NT2/D1 (cell line): Measurements from ENCODE around the gene ARAP3.

Experiments used
- DNase-seq: peaks from one replicate; pipeline ENCODE4 v3.0.0-alpha.2; 2011; ENCODE audit warnings: low read depth, low spot score
- H3K27me3 ChIP-seq: 2 replicates; pipeline ENCODE4 v1.6.0; 2011; ENCODE audit warnings: mild to moderate bottlenecking; ENCODE audit not compliant: insufficient read length, insufficient read depth
- H3K36me3 ChIP-seq: 2 replicates; pipeline ENCODE4 v1.6.1; 2011; ENCODE audit warnings: mild to moderate bottlenecking, low read length, mixed read lengths; ENCODE audit not compliant: insufficient read depth, insufficient read length
- H3K4me1 ChIP-seq: 2 replicates; pipeline ENCODE4 v1.5.1; 2011; ENCODE audit not compliant: insufficient read depth, insufficient read length
- H3K4me3 ChIP-seq: 2 replicates; pipeline ENCODE4 v1.5.1; 2011; ENCODE audit warnings: low read depth; ENCODE audit not compliant: insufficient read length
- H3K9ac ChIP-seq: 2 replicates; pipeline ENCODE4 v1.6.0; 2011; ENCODE audit warnings: low read depth; ENCODE audit not compliant: insufficient read length
- H3K9me3 ChIP-seq: 2 replicates; pipeline ENCODE4 v1.5.1; 2011; ENCODE audit warnings: mild to moderate bottlenecking, low read length; ENCODE audit not compliant: insufficient read depth
- SUZ12 ChIP-seq: IDR thresholded peaks from 2 replicates; pipeline ENCODE4 v1.6.1; 2011; ENCODE audit not compliant: insufficient read length, insufficient read depth; ENCODE audit errors: extremely low read depth
- YY1 ChIP-seq: IDR thresholded peaks from 2 replicates; pipeline ENCODE4 v1.6.1; 2011; ENCODE audit not compliant: insufficient read length, insufficient read depth
- ZNF274 ChIP-seq: IDR thresholded peaks from 2 replicates; pipeline ENCODE4 v1.6.1; 2011; ENCODE audit warnings: mild to moderate bottlenecking, low read depth, low read length

The ARAP3 gene

DNA sequence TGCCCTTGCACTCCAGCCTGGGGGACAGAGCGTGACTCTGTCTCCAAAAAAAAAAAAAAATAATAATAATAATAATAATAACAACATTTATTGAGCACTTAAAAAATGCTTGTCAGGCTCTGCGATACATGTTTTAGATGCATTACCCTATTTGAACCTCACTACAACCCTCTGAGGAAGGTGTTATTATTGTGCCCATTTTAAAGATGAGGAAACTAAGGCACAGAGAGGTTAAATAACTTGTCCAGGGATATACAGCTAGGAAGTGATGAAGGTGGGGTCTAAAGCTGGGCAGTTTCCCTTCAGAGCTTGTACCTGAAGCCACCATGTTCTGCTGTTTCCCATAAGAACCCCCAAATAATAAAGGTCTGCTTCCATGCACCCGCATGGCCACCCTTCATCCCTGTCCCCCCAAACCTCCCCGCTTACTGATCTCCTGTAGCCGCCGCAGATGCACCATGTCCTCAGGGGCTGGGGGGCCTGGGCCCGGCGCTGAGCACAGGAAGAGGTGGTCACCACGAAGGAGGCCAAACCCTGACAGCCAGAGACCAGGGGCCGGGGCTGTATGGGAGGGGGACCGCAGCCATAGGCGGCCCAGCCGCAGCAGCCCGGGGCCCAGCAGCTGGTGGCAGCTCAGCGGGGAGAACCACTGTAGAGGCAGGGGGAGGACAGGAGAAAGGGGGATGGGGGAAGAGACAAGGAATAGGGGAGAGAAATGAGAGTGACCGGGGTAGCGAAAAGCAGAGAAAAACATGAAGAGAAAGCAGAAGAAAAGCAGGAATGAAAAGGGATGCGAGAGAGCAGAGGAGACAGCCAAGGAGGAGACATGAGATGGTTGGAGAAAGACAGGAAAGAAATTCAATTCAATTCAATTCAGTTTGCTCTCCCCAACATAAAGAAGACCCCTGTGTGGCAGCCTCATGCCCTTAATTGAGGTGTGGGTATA lies 15.8 kb downstream of the ARAP3 start:
- no peaks in the 10 kb centered on the region for H3K9me3 ChIP-seq
- no peak overlapping the region for H3K9ac ChIP-seq
- TF ChIP-seq YY1: no peak
- TF ChIP-seq ZNF274: no peak
- TF ChIP-seq SUZ12: no peak
- H3K36me3 ChIP-seq: peaks cover 50% of the 10 kb centered on the region
- H3K4me1 ChIP-seq: peaks cover 3% of the 10 kb centered on the region
- no peak overlapping the region for H3K4me3 ChIP-seq
- no peak for DNase-seq
- no peaks in the 10 kb centered on the region for H3K27me3 ChIP-seq

DNA sequence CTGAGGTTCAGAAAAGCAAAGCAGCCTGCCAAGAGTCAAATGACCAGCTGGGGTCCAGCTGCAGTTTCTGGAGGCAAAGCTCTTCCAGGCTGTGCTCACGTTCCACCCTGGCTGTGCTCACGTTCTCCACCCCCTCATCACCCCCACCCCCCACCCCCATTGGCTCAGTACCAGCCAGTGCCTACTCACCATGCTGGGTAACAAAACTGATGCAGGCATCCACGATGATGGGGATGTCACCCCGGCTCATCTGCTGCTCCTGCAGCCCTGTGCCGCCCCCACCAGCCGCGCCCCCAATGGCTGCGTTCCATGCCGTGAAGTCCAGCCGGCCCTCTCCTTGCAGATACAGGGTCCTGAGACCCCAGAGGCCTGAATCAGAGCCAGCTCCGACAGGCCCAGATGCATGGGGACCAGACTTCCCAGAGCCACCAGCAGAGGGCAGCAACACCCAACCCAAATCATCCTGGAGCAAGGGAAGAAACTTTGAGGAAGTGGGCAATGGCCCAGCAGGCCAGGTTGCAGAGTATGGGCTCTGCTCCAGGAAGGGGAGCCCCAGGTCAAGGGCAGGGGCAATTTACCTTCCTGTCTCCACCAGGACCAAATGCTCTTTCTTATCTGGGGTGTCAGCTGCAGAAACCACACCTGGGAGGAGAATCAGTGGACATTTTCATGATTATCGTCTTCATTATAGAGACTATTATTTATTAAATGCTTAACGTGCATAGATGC lies 17.1 kb downstream of the ARAP3 start:
- TF ChIP-seq YY1: no peak
- no peak for TF ChIP-seq SUZ12
- TF ChIP-seq ZNF274: no peak
- Histone ChIP-seq H3K4me3 (no peak overlapping the region), H3K9ac (no peak overlapping the region), H3K9me3 (no peaks in the 10 kb centered on the region), H3K4me1 (no peaks in the 10 kb centered on the region), H3K36me3 (peaks cover 37% of the 10 kb centered on the region), H3K27me3 (no peaks in the 10 kb centered on the region)
- DNase-seq: no peak

DNA sequence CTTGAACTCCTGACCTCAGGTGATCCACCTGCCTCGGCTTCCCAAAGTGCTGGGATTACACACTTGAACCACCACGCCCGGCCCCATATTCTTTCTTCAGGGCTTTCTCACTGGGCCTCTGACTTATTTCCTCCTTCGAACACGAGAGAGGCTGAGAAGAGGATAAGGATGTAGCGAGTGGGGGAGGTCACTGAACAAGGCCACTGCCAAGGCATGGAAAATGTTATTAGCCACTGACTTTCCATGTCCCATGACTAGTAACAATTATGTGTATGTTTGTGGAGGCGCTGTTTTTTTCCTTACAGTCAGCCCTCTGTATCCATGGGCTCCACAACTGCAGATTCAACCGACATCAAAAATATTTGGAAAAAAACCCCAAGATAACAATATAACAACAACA lies 18.5 kb downstream of the ARAP3 start:
- no peak for TF ChIP-seq ZNF274
- no peak for TF ChIP-seq YY1
- no peak for TF ChIP-seq SUZ12
- Histone ChIP-seq H3K4me1 (no peaks in the 10 kb centered on the region), H3K27me3 (no peaks in the 10 kb centered on the region), H3K36me3 (peaks cover 27% of the 10 kb centered on the region), H3K9me3 (no peaks in the 10 kb centered on the region), H3K4me3 (no peak overlapping the region), H3K9ac (no peak overlapping the region)
- no peak for DNase-seq

DNA sequence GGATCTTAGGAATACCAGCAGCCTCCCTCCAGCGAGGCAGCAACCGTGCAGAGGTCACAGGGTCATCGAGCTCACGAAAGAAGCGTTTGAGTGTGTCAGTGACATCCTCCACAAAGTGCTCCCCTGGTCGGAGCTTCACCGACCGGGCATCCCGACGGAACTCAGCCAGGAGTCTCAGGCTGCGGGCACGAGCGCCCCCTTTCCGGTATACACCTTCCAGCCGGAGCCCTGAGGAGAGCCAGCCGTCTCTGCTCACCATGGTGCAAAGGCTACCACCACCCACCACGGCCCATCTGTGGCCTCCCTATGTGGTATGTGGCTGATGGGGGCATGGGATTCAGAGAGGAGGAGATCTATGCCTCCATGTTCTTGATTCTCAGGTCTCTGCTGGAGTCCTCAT lies 20.0 kb downstream of the ARAP3 start:
- H3K36me3 ChIP-seq: peaks cover 28% of the 10 kb centered on the region
- H3K4me3 ChIP-seq: no peak overlapping the region
- no peak for DNase-seq
- TF ChIP-seq ZNF274 (no peak), YY1 (no peak), SUZ12 (no peak)
- H3K9ac ChIP-seq: no peak overlapping the region
- H3K27me3 ChIP-seq: no peaks in the 10 kb centered on the region
- no peaks in the 10 kb centered on the region for H3K4me1 ChIP-seq
- H3K9me3 ChIP-seq: no peaks in the 10 kb centered on the region

DNA sequence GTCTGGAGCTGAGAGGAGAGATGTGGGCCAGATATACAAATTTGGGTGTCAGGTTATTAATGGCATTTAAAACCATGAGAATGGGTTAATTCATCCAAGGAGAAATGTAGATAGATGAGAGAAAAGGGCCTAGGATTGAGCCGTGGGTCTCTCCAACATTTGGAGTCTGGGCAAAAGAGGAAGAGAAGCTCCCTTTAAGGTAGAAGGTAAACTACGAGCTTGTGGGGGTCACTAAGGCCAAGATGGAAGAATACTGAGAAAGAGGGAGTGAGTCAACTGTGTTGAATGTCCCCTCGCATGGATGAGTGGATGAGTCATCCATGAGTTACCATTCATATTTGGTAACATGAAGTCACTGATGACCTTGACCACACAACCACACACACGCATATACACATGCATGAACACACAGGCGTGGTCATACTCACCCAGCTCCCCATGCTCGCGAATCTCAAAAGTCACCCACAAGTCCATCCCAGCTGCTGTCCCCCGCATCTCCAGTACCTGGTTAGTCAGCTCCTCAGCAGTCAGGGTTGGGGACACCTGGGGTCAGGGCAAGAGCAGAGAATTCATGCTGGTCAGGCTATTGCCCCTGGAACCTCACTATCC lies 24.0 kb downstream of the ARAP3 start:
- no peaks in the 10 kb centered on the region for H3K27me3 ChIP-seq
- no peak for DNase-seq
- H3K9me3 ChIP-seq: no peaks in the 10 kb centered on the region
- H3K4me1 ChIP-seq: no peaks in the 10 kb centered on the region
- TF ChIP-seq SUZ12: no peak
- TF ChIP-seq ZNF274: no peak
- TF ChIP-seq YY1: no peak
- no peak overlapping the region for H3K4me3 ChIP-seq
- H3K9ac ChIP-seq: no peak overlapping the region
- H3K36me3 ChIP-seq: peaks cover 44% of the 10 kb centered on the region

DNA sequence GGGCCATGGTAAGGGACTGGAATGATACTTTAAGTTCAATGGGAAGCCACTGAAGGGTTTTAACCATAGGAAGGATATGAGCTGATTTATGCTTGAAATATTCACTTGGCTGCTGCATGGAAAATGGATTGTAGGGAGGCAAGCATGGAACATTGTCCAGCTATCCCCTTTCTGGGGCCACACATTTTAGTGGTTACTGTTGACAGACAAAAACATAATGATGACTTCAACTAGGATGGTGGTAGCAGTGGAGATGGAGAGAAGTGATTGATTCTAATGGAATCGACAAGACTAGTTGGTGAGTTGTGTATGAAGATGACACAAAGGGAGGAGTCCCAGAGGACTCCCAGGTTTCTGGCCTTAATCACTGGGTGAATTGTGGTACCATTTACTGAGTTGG lies 24.6 kb downstream of the ARAP3 start:
- no peaks in the 10 kb centered on the region for H3K9me3 ChIP-seq
- H3K4me1 ChIP-seq: no peaks in the 10 kb centered on the region
- no peak overlapping the region for H3K4me3 ChIP-seq
- peaks cover 41% of the 10 kb centered on the region for H3K36me3 ChIP-seq
- no peak for TF ChIP-seq YY1
- no peak for DNase-seq
- no peak overlapping the region for H3K9ac ChIP-seq
- H3K27me3 ChIP-seq: peaks cover 3% of the 10 kb centered on the region

DNA sequence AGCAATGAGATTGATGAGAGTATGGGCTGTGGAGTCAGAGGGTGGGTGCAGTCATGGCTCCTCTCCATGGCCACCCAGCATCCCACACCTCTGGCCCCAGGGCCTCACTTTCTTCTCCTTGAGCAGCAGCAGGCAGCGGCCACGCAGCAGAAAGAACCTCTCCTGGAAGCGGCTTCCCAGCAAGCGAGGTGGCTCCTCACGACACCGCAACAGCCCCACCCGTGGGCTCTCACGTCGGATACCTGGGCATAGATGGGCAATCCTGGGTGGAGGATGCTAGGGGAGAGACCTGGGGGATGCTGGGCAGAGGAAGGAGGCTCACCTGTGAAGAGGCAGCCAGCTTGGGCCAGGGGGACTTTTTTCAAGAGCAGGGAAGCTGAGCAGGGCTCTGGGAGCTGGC lies 25.6 kb downstream of the ARAP3 start:
- no peak for DNase-seq
- H3K4me3 ChIP-seq: no peak overlapping the region
- H3K9ac ChIP-seq: no peak overlapping the region
- TF ChIP-seq SUZ12 (no peak), YY1 (no peak), ZNF274 (no peak)
- H3K9me3 ChIP-seq: no peaks in the 10 kb centered on the region
- H3K27me3 ChIP-seq: peaks cover 11% of the 10 kb centered on the region
- peaks cover 35% of the 10 kb centered on the region for H3K36me3 ChIP-seq
- no peaks in the 10 kb centered on the region for H3K4me1 ChIP-seq
